ENCODE measurements around the gene RIC8B.

RIC8B gene

DNA sequence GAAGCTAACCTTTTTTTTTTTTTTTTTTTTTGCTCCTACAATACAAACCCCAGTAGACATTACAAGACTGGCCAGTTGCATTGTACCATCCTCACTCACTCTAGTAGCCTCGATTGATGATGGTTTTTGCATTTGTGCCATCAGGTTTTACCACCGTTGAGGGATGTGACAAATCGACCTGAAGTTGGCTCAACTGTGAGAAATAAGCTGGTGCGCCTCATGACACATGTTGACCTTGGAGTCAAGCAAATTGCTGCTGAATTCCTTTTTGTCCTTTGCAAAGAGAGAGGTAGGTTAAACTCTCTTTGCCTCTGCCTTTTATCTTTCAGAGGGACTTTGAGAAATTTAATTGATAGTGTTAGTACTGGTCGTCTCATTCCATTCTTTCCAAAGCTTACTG lies 76.8 kb downstream of the RIC8B start:
- H3K9ac ChIP-seq (ENCODE audit: low read depth, low read length) = no peak overlapping the region
- no peak overlapping the region for H3K27ac ChIP-seq (ENCODE audit: low read depth, low read length)
- 95% methylated on average over 4 of the region's 5 CpGs for WGBS
- H3K4me1 ChIP-seq (ENCODE audit: insufficient read depth, low read length) = peaks cover 5% of the 10 kb centered on the region; the same call in 1 of the 2 replicates
- H3K4me3 ChIP-seq (ENCODE audit: low read length) = no peak overlapping the region
- H3K36me3 ChIP-seq (ENCODE audit: insufficient read depth, low read length) = peaks cover 83% of the 10 kb centered on the region
- no peaks in the 10 kb centered on the region for H3K27me3 ChIP-seq (ENCODE audit: insufficient read depth, low read length)
- H3K9me3 ChIP-seq (ENCODE audit: insufficient read depth, low read depth, low read length) = 0 out of 2 replicates have a peak, but pooled peaks cover 4% of the 10 kb centered on the region

DNA sequence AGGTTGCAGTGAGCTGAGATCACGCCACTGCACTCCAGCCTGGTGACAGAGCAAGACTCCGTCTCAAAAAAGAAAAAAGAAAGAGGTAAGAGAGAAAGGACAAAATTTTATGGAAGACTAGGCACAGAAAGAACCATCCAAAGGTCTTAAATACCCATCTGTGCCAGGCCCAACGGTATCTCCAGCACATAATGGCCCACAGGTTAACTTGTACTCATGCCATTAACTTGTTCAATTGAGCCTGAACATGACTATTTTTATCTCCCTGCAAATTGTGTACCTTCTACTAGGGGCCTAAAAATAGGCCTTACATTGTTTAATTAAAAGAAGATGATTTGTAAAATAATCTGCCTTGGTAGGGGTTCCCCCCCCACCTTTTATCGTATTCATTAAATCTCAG lies 80.2 kb downstream of the RIC8B start:
- WGBS = 92% methylated on average over 3 of the region's 4 CpGs
- 0 out of 2 replicates have a peak, but pooled peaks cover 4% of the 10 kb centered on the region for H3K9me3 ChIP-seq (ENCODE audit: insufficient read depth, low read depth, low read length)
- no peaks in the 10 kb centered on the region for H3K27me3 ChIP-seq (ENCODE audit: insufficient read depth, low read length)
- peaks cover 72% of the 10 kb centered on the region for H3K36me3 ChIP-seq (ENCODE audit: insufficient read depth, low read length)
- H3K9ac ChIP-seq (ENCODE audit: low read depth, low read length) = no peak overlapping the region
- no peak overlapping the region for H3K4me3 ChIP-seq (ENCODE audit: low read length)
- H3K4me1 ChIP-seq (ENCODE audit: insufficient read depth, low read length) = peaks cover 6% of the 10 kb centered on the region; the same call in 1 of the 2 replicates
- H3K27ac ChIP-seq (ENCODE audit: low read depth, low read length) = no peak overlapping the region

DNA sequence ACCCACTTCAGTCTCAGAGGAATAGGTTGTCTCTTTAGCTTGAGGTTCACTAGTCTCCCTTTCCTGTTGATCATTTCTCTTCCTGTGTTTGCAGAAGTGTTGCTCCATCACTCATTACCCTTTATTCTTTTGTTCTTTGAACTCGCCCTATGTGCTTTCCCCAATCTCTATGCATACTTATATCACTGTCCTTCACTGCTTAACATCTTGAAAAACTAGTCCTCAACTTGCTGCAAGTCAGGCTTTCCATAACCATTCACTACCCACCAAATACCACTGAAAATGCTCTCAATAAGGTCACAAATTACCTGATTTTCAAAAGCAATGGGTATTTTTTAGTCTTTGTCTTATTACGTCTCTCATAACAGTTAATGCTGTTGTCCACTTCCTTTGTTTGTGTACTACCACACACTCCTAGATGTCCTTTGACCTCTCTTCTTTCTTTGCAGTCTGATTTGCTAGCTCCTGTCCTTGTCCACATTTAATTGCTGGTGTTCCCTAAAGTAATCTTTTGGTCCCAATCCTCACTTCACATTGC lies 80.8 kb downstream of the RIC8B start:
- peaks cover 10% of the 10 kb centered on the region; the same call in 1 of the 2 replicates for H3K4me1 ChIP-seq (ENCODE audit: insufficient read depth, low read length)
- no peaks in the 10 kb centered on the region for H3K27me3 ChIP-seq (ENCODE audit: insufficient read depth, low read length)
- 88% methylated on average over 2 of the region's 2 CpGs for WGBS
- no peaks in the 10 kb centered on the region for H3K9me3 ChIP-seq (ENCODE audit: insufficient read depth, low read depth, low read length)
- H3K27ac ChIP-seq (ENCODE audit: low read depth, low read length) = no peak overlapping the region
- peaks cover 72% of the 10 kb centered on the region for H3K36me3 ChIP-seq (ENCODE audit: insufficient read depth, low read length)
- H3K4me3 ChIP-seq (ENCODE audit: low read length) = no peak overlapping the region
- no peak overlapping the region for H3K9ac ChIP-seq (ENCODE audit: low read depth, low read length)

DNA sequence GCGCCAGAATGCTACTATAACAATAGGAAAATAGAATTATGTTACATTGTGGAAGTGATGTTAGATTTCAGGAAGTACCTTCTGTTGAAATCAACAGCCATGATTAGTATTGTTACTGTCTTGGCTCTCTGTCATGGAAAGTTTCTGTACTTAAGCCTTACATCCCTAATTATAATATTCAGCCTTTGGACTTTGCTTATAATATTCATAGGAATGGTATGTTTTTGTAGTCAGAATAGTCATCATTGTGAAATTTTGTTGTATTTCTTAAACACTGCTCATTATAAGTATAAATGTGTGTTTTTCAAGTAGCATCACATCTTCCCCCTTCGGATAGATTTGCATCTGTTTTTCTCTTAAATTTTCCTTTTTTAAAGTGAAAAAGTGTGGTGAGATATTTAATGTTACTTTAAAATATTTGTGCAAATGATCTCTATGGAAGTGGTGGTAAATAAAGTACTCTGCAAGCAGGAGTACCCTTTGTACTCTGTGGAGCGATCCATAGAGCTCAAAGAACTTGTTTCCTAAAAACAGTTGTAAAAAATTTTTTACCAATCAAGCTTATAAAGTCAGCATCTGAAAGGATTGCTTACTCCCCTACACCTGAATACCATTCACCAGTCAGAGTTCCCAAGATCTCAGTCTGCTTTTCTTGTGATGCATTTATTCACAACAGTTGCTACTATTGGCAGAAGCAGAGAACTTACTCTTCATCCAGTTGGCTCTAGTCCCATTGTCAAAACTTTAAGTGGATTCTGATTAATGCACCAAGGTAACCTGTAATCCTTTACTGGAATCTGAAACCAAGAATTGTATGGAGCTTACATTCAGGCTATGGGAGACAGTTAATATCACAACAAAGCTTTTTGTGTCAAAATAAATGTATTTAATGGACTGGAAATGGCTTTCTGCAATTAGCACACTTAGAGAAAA lies 87.8 kb downstream of the RIC8B start:
- Histone ChIP-seq H3K27me3 (ENCODE audit: insufficient read depth, low read length) (no peaks in the 10 kb centered on the region), H3K9me3 (ENCODE audit: insufficient read depth, low read depth, low read length) (no peaks in the 10 kb centered on the region), H3K4me3 (ENCODE audit: low read length) (no peak overlapping the region), H3K36me3 (ENCODE audit: insufficient read depth, low read length) (peaks cover 41% of the 10 kb centered on the region), H3K27ac (ENCODE audit: low read depth, low read length) (no peak overlapping the region), H3K4me1 (ENCODE audit: insufficient read depth, low read length) (peaks cover 23% of the 10 kb centered on the region), H3K9ac (ENCODE audit: low read depth, low read length) (no peak overlapping the region)
- WGBS = 93% methylated on average over 2 of the region's 3 CpGs

DNA sequence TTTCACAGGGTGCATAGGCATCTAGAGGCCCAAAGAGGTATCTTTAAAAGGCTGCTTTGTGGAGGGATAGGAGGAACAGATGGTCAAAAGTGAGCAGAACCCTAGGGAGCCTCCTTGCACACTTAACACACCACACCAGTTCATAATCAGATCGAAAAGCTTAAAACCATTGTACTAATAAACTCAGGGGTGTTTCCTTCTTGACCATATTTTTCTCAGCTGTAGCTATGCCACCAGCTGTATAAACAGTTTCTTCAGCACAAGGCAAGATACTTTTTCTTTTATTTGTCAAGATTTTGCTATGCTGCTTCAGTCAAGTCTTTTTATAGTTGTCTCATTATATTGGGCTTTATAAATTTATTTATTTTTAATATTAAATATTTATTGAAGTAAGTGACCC lies 88.7 kb downstream of the RIC8B start:
- Histone ChIP-seq H3K9ac (ENCODE audit: low read depth, low read length) (no peak overlapping the region), H3K4me3 (ENCODE audit: low read length) (no peak overlapping the region), H3K4me1 (ENCODE audit: insufficient read depth, low read length) (peaks cover 23% of the 10 kb centered on the region), H3K36me3 (ENCODE audit: insufficient read depth, low read length) (peaks cover 37% of the 10 kb centered on the region), H3K27ac (ENCODE audit: low read depth, low read length) (no peak overlapping the region), H3K9me3 (ENCODE audit: insufficient read depth, low read depth, low read length) (no peaks in the 10 kb centered on the region), H3K27me3 (ENCODE audit: insufficient read depth, low read length) (no peaks in the 10 kb centered on the region)
- WGBS = 93% methylated on average over 1 of the region's 1 CpG

DNA sequence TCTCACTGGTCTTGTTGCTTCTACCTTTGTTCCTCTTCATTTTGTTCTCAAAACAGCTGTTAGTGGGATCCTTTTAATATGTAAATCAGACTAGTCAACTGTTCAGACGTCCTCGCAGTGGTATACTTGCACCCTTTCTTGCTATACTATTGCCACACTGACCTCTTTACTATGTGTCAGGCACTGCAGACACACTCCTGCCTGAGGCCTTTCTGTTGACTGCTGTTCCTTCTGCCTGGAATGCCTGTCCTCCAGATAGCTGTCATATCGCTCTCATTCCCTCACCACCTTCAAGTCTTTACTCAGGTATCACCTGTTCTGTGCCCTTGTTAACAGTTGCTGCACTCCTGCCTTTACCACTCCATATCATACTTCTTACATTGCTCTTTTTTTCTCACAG lies 91.2 kb downstream of the RIC8B start:
- WGBS = 13% methylated on average over 3 of the region's 3 CpGs
- H3K36me3 ChIP-seq (ENCODE audit: insufficient read depth, low read length) = peaks cover 14% of the 10 kb centered on the region
- no peaks in the 10 kb centered on the region for H3K9me3 ChIP-seq (ENCODE audit: insufficient read depth, low read depth, low read length)

DNA sequence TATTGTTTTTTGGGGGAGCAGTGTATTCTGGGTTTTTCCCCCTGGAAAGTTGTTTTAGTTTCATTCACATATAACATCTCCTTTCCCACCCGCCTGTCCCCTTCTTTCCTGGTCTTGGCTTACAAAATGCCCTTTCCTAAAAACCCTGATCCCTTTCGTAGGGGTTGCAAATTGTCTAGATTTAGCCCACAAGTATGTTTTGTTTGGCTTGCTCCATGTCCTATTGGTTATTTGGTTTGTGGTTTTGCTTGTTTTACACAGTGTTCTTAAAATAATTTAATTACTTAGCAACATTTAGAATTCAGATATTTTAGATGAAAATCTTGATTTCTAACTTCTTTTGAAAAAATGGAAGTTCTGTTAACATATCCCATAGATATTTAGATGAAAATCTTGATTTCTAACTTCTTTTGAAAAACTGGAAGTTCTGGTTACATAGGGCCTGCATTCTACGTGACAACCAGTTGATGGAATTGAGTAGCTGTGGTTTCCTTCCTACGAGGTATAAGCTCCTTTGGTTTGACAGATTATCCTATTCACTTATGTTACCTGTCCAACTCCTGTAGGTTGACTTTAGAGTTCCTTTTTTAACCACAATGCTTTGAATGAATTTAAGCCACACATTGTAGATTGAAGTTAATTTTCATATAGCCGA lies 92.1 kb downstream of the RIC8B start:
- Histone ChIP-seq H3K36me3 (ENCODE audit: insufficient read depth, low read length) (peaks cover 6% of the 10 kb centered on the region; the same call in 1 of the 2 replicates), H3K9me3 (ENCODE audit: insufficient read depth, low read depth, low read length) (no peaks in the 10 kb centered on the region), H3K4me3 (ENCODE audit: low read length) (no peak overlapping the region), H3K27ac (ENCODE audit: low read depth, low read length) (no peak overlapping the region), H3K4me1 (ENCODE audit: insufficient read depth, low read length) (peaks cover 18% of the 10 kb centered on the region), H3K9ac (ENCODE audit: low read depth, low read length) (no peak overlapping the region), H3K27me3 (ENCODE audit: insufficient read depth, low read length) (no peaks in the 10 kb centered on the region)
- 94% methylated on average over 5 of the region's 5 CpGs for WGBS

More for the DNA sequence above, 91.2 kb downstream of the RIC8B start:
- Histone ChIP-seq H3K27me3 (ENCODE audit: insufficient read depth, low read length) (no peaks in the 10 kb centered on the region), H3K9ac (ENCODE audit: low read depth, low read length) (no peak overlapping the region), H3K4me3 (ENCODE audit: low read length) (no peak overlapping the region), H3K27ac (ENCODE audit: low read depth, low read length) (no peak overlapping the region), H3K4me1 (ENCODE audit: insufficient read depth, low read length) (peaks cover 18% of the 10 kb centered on the region)

DNA sequence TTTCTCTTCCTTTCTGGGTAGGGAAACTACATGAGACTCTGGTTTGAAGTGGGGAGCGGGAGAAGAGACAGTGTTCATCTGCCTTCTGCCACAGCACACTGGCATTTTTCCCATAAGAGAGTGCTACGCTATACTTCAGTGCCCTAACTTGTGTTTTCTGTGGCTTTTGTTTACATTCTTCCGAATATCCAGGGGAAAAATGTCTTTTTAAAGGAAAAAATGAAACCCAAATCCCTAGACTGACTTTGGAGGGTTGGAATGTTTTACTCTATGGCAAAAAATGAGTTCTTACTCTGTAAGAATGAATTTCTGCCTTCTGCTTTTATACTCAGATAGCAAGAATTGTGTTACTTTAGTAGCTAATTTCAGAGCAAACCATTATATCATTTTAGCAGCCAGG lies 93.2 kb downstream of the RIC8B start:
- Histone ChIP-seq H3K9ac (ENCODE audit: low read depth, low read length) (no peak overlapping the region), H3K27me3 (ENCODE audit: insufficient read depth, low read length) (no peaks in the 10 kb centered on the region), H3K27ac (ENCODE audit: low read depth, low read length) (no peak overlapping the region), H3K36me3 (ENCODE audit: insufficient read depth, low read length) (peaks cover 8% of the 10 kb centered on the region), H3K4me1 (ENCODE audit: insufficient read depth, low read length) (peaks cover 18% of the 10 kb centered on the region), H3K4me3 (ENCODE audit: low read length) (no peak overlapping the region), H3K9me3 (ENCODE audit: insufficient read depth, low read depth, low read length) (no peaks in the 10 kb centered on the region)
- WGBS = 97% methylated on average over 3 of the region's 3 CpGs

DNA sequence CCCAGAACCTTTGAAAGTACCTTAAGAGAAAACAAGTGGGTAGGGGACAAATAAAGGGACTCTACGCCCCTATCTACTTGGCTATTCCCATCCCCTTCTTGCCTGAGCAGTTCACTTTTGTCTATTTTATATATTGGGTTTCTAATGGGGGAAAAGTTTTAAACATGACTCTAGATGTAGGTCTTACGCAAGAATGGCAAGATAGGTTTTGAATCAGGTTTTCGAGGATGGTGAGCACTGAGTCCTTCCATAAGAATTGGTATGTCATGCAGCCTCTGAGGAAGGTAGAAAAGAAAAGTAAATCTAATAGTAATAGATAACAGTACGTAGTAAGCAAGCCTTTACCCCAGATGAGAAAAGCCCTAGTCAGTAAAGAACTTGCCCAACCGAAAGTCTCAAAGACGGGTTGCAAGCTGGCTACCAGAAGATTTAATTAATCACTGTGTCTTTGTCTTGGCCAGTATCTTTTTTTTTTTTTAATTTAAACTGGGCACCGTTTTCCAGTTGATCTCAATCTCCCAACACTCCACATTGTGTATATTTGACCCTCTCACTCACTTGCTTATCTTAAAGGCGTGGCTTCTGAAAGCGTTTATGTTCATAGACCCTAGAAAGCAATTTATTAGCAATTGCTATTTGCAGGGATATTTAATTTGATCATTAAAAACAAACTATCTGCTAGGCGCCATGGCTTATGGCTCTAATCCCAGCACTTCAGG lies 94.7 kb downstream of the RIC8B start:
- H3K4me1 ChIP-seq (ENCODE audit: insufficient read depth, low read length) = peaks cover 18% of the 10 kb centered on the region
- H3K9me3 ChIP-seq (ENCODE audit: insufficient read depth, low read depth, low read length) = no peaks in the 10 kb centered on the region
- no peaks in the 10 kb centered on the region for H3K27me3 ChIP-seq (ENCODE audit: insufficient read depth, low read length)
- WGBS = 96% methylated on average over 10 of the region's 10 CpGs
- H3K27ac ChIP-seq (ENCODE audit: low read depth, low read length) = no peak overlapping the region
- H3K9ac ChIP-seq (ENCODE audit: low read depth, low read length) = no peak overlapping the region
- no peak overlapping the region for H3K4me3 ChIP-seq (ENCODE audit: low read length)
- H3K36me3 ChIP-seq (ENCODE audit: insufficient read depth, low read length) = peaks cover 22% of the 10 kb centered on the region

DNA sequence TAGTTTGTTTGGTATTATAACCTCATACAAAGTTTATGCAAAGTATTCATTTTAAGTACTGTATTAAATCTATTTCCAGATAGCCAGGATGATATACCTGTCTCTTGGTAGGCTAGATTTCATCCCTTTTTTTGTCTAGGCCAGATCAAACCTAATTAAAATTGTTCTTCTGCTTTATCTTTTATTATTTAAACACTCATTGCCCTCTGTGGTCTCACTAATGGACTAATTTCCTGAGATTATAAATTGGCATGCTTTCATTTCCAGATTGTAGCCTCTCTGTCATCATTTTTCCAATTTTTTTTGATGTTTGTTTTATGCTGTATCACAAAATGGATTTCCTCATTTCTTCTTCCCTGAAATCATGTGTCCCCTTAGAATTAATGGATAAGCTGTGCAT lies 95.6 kb downstream of the RIC8B start:
- Histone ChIP-seq H3K36me3 (ENCODE audit: insufficient read depth, low read length) (peaks cover 31% of the 10 kb centered on the region), H3K9me3 (ENCODE audit: insufficient read depth, low read depth, low read length) (no peaks in the 10 kb centered on the region)

DNA sequence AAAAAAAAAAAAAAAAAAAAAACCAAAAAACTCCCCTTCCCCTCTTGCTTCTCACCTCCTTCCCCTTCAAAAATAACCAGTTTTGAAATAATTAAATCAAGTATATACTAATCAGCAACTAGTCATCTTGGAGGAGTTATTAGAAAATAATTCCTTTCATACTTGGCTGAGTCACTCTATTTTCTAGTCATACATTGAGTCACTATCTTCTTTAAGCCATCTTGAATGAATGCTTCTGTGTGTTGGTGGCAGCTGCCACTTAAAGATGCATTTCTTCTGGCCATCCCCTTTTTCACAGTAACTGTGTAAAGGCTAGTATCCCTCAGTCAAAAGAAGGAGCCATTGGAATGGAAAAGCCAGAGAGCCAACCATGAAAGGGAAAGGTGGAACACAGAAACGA lies 97.0 kb downstream of the RIC8B start:
- no peaks in the 10 kb centered on the region for H3K4me1 ChIP-seq (ENCODE audit: insufficient read depth, low read length)
- peaks cover 31% of the 10 kb centered on the region for H3K36me3 ChIP-seq (ENCODE audit: insufficient read depth, low read length)
- WGBS = 87% methylated on average over 1 of the region's 1 CpG
- no peaks in the 10 kb centered on the region for H3K9me3 ChIP-seq (ENCODE audit: insufficient read depth, low read depth, low read length)
- no peak overlapping the region for H3K9ac ChIP-seq (ENCODE audit: low read depth, low read length)
- no peak overlapping the region for H3K27ac ChIP-seq (ENCODE audit: low read depth, low read length)
- H3K4me3 ChIP-seq (ENCODE audit: low read length) = no peak overlapping the region
- no peaks in the 10 kb centered on the region for H3K27me3 ChIP-seq (ENCODE audit: insufficient read depth, low read length)

More for the DNA sequence above, 95.6 kb downstream of the RIC8B start:
- Histone ChIP-seq H3K27me3 (ENCODE audit: insufficient read depth, low read length) (no peaks in the 10 kb centered on the region), H3K4me1 (ENCODE audit: insufficient read depth, low read length) (peaks cover 11% of the 10 kb centered on the region), H3K4me3 (ENCODE audit: low read length) (no peak overlapping the region), H3K9ac (ENCODE audit: low read depth, low read length) (no peak overlapping the region), H3K27ac (ENCODE audit: low read depth, low read length) (no peak overlapping the region)
